ENCODE results near the gene C3orf80.

GRCh38 chr3:160260587-160261270 lies 35.5 kb downstream of the C3orf80 start:
- TF ChIP-seq CTCF (IDR thresholded peaks at IDR 0.05) (no peak), POLR2A (IDR thresholded peaks at IDR 0.05) (no peak)
